Middle frontal gyrus (tissue), 1 donor: ENCODE data around the gene TLCD4.
"Not testable (repeated sequence)": the region's sequence is repeated elsewhere in the genome, so short reads cannot be mapped to it uniquely, and the experiment has no call there.

Experiments
- DNase-seq: peaks from one replicate; pipeline ENCODE4 v3.0.0-alpha.2; 2015; ENCODE audit warnings: low spot score; ENCODE audit errors: extremely low spot score

Gene TLCD4

DNA sequence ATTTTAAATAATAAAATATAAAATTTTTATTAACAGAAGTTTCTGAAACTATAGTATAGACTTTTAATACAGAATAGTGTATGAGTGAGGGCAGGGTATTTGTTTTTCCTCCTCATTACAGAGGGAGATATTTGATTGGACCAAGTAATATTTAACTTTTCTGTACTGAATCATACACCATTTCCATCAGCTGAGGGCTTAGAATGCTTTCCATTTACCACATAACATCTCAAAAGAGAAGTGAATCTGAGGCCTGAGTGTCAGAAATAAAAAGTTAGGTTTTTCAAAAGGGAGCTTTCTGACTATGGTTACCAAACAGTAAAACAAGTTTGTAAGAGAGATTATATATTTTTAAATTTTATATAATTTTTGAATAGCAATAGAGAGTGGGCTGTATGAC is 29.5 kb downstream of the TLCD4 start:
- no peak for DNase-seq

DNA sequence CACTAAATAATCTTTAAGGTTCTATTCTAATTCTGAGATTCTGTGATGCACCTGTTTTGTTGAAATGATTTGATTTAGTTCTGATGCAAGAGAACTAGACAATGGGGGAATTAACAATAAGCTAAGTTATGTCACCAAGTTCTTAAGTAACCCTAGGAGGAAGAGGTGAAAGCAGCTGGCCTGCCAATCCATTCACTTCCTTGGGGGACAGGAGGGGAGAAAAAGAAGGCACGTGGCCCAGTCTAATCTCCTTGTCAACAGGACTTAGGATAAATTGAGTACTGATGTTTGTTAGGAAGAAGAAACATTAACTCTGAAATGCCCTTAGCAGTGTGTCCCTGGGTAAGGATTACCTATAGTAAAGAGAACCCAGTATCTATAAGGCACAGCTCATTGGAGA is 36.9 kb downstream of the TLCD4 start:
- DNase-seq: no peak

DNA sequence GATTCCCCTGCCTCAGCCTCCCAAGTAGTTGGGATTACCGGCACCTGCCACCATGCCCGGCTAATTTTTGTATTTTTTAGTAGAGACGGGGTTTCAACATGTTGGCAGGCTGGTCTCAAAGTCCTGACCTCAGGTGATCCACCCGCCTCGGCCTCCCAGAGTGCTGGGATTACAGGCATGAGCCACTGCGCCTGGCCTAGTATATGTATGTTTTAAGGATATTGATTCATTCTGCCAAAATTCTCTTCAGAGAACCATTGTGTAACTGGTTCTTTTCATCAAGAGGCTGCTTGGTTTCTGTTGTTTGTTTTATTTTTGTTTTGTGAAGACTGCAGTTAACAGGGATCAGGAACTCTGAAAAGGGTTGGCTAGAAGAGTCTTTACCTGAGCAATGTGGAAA is 48.4 kb downstream of the TLCD4 start:
- not testable (repeated sequence) for DNase-seq
